HG03025 (cell line): ENCODE data around the gene PPOX.
A peak's percentile ranks its signal among the peaks of the same experiment; 100 is the strongest.

Experiments used
- ATAC-seq: cut with Tn5 transposase; IDR thresholded peaks from one replicate; pipeline ENCODE4 v1.9.1; 2021; ENCODE audit warnings: mild to moderate bottlenecking, moderate library complexity; ENCODE audit not compliant: unreplicated experiment, low FRiP score

Gene PPOX

GRCh38 chr1:161165742-161166668 is at the start of gene PPOX:
Gene PPOX, plus strand, starts transcription at chr1:161166426. Its CDS starts 422 bp downstream, at chr1:161166848.
- ATAC-seq, result peak; percentile 92

- peak; percentile 70 for ATAC-seq
Observed at GRCh38 chr1:161117759-161118581, 48.3 kb upstream of the PPOX start, which contains the start of the genes NIT1 and PFDN2. Gene NIT1, plus strand, starts transcription at chr1:161118105. Its CDS starts 72 bp downstream, at chr1:161118177. Gene PFDN2, minus strand, starts transcription at chr1:161118037. Its CDS starts 11 bp downstream, at chr1:161118026.

- no peak for ATAC-seq
Observed at GRCh38 chr1:161119092-161119903, 46.9 kb upstream of the PPOX start.

- ATAC-seq, result no peak
Observed at GRCh38 chr1:161121042-161121650, 45.1 kb upstream of the PPOX start.

GRCh38 chr1:161121834-161122233 is 44.4 kb upstream of the PPOX start:
- ATAC-seq, result no peak

GRCh38 chr1:161122967-161123366 is 43.3 kb upstream of the PPOX start:
- no peak for ATAC-seq

- ATAC-seq, result no peak
Observed at GRCh38 chr1:161127649-161128048, 38.6 kb upstream of the PPOX start.

GRCh38 chr1:161128591-161129420 is 37.4 kb upstream of the PPOX start:
- no peak for ATAC-seq

- ATAC-seq, result no peak
Observed at GRCh38 chr1:161130266-161130665, 36.0 kb upstream of the PPOX start.

GRCh38 chr1:161131523-161132409 is 34.5 kb upstream of the PPOX start:
- no peak for ATAC-seq

GRCh38 chr1:161132410-161133219 is 33.6 kb upstream of the PPOX start, which contains the start of gene DEDD:
Gene DEDD, minus strand, starts transcription at chr1:161132667. Its CDS starts 8,205 bp downstream, at chr1:161124462.
- ATAC-seq, result peak; percentile 85

- ATAC-seq, result no peak
Observed at GRCh38 chr1:161133220-161133740, 32.9 kb upstream of the PPOX start.

- no peak for ATAC-seq
Observed at GRCh38 chr1:161137881-161138280, 28.3 kb upstream of the PPOX start.

- no peak for ATAC-seq
Observed at GRCh38 chr1:161138431-161138830, 27.8 kb upstream of the PPOX start.

GRCh38 chr1:161139766-161140165 is 26.5 kb upstream of the PPOX start:
- ATAC-seq, result no peak

- no peak for ATAC-seq
Observed at GRCh38 chr1:161140755-161141400, 25.3 kb upstream of the PPOX start.
